SH-SY5Y (cell line): ENCODE data around the gene NPRL2.

Experiments used
- GATA2 ChIP-seq: IDR thresholded peaks from 2 replicates; pipeline ENCODE4 v1.6.1; 2011; ENCODE audit warnings: mild to moderate bottlenecking, low read depth, low read length
- GATA3 ChIP-seq: IDR thresholded peaks from 2 replicates; pipeline ENCODE4 v1.6.1; 2011; ENCODE audit warnings: low read depth, mild to moderate bottlenecking, low read length, moderate library complexity

- TF ChIP-seq GATA3 (no peak), GATA2 (no peak)
These were observed 20.2 kb downstream of the NPRL2 start for GRCh38 chr3:50330330-50330729.
